ENCODE data around the gene ZFYVE27.

GRCh38 chr10:97715259-97715874 is 21.6 kb upstream of the ZFYVE27 start:
- TF ChIP-seq, protein P1, sequence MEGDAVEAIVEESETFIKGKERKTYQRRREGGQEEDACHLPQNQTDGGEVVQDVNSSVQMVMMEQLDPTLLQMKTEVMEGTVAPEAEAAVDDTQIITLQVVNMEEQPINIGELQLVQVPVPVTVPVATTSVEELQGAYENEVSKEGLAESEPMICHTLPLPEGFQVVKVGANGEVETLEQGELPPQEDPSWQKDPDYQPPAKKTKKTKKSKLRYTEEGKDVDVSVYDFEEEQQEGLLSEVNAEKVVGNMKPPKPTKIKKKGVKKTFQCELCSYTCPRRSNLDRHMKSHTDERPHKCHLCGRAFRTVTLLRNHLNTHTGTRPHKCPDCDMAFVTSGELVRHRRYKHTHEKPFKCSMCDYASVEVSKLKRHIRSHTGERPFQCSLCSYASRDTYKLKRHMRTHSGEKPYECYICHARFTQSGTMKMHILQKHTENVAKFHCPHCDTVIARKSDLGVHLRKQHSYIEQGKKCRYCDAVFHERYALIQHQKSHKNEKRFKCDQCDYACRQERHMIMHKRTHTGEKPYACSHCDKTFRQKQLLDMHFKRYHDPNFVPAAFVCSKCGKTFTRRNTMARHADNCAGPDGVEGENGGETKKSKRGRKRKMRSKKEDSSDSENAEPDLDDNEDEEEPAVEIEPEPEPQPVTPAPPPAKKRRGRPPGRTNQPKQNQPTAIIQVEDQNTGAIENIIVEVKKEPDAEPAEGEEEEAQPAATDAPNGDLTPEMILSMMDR (IDR thresholded peaks at IDR 0.05) = no peak
- TF ChIP-seq POLR2A (IDR thresholded peaks at IDR 0.05) = no peak

Measured in Peyer's patch (tissue), 4 donors.